SK-N-MC (cell line): ENCODE results near the gene SPINK4.

Experiments
- DNase-seq: peaks from one replicate; pipeline ENCODE4 v3.0.0-alpha.2; 2011; ENCODE audit warnings: low read depth, low spot score
- H3K27ac ChIP-seq: fragments of 200-600 bp; sonication (generic); 2 replicates; pipeline ENCODE4 v1.5.1; 2016; ENCODE audit warnings: mixed run types
- H3K36me3 ChIP-seq: fragments of 200-600 bp; sonication (generic); 2 replicates; pipeline ENCODE4 v1.6.1; 2017; ENCODE audit warnings: antibody characterized with exemption, low read length, mixed read lengths; ENCODE audit not compliant: insufficient read depth
- H3K4me3 ChIP-seq: fragments of 200-600 bp; sonication (generic); 2 replicates; pipeline ENCODE4 v1.5.1; 2016
- H3K9ac ChIP-seq: fragments of 200-600 bp; sonication (generic); 2 replicates; pipeline ENCODE4 v1.8.0; 2017; ENCODE audit warnings: mixed run types, mixed read lengths; ENCODE audit not compliant: insufficient read length
- H3K9me3 ChIP-seq: fragments of 200-600 bp; sonication (generic); 2 replicates; pipeline ENCODE4 v1.6.1; 2017; ENCODE audit warnings: low read depth, mild to moderate bottlenecking, antibody characterized with exemption, low read length, moderate library complexity, mixed read lengths
- EZH2 ChIP-seq: fragments of 200-600 bp; sonication (generic); IDR thresholded peaks from one replicate; pipeline ENCODE4 v1.6.1; 2017; ENCODE audit warnings: antibody characterized with exemption
- FOXP2 ChIP-seq: optimal IDR thresholded peaks from 2 replicates; pipeline ENCODE3; 2011; ENCODE audit warnings: mild to moderate bottlenecking, moderate library complexity; ENCODE audit not compliant: insufficient read depth; ENCODE audit errors: extremely low read length, control extremely low read depth
- POLR2AphosphoS5 ChIP-seq: IDR thresholded peaks from 2 replicates; pipeline ENCODE4 v1.6.1; 2012; ENCODE audit warnings: mild to moderate bottlenecking, low read depth, low read length, borderline replicate concordance

Gene SPINK4

GRCh38 chr9:33209394-33209793 is 30.6 kb upstream of the SPINK4 start:
- TF ChIP-seq FOXP2 (no peak), POLR2AphosphoS5 (no peak), EZH2 (no peak)
- no peak for DNase-seq
- Histone ChIP-seq H3K4me3 (no peak overlapping the region), H3K36me3 (no peaks in the 10 kb centered on the region), H3K9me3 (no peaks in the 10 kb centered on the region), H3K9ac (no peak overlapping the region), H3K27ac (no peak overlapping the region)

GRCh38 chr9:33210006-33210715 is 29.8 kb upstream of the SPINK4 start:
- Histone ChIP-seq H3K4me3 (no peak overlapping the region), H3K9ac (no peak overlapping the region), H3K36me3 (no peaks in the 10 kb centered on the region), H3K27ac (no peak overlapping the region), H3K9me3 (no peaks in the 10 kb centered on the region)
- TF ChIP-seq POLR2AphosphoS5 = no peak
- TF ChIP-seq FOXP2 = no peak
- TF ChIP-seq EZH2 = no peak
- no peak for DNase-seq

- no peak overlapping the region for H3K27ac ChIP-seq
- DNase-seq = no peak
Observed at GRCh38 chr9:33211695-33212393, 28.1 kb upstream of the SPINK4 start.

GRCh38 chr9:33220681-33221567 is 19.0 kb upstream of the SPINK4 start:
- H3K4me3 ChIP-seq = no peak overlapping the region
- TF ChIP-seq FOXP2 = no peak
- no peak for TF ChIP-seq EZH2
- TF ChIP-seq POLR2AphosphoS5 = no peak
- no peaks in the 10 kb centered on the region for H3K9me3 ChIP-seq
- no peaks in the 10 kb centered on the region for H3K36me3 ChIP-seq
- H3K9ac ChIP-seq = no peak overlapping the region
- DNase-seq = no peak
- H3K27ac ChIP-seq = no peak overlapping the region

More at GRCh38 chr9:33211695-33212393, 28.1 kb upstream of the SPINK4 start:
- Histone ChIP-seq H3K4me3 (no peak overlapping the region), H3K9me3 (no peaks in the 10 kb centered on the region), H3K36me3 (no peaks in the 10 kb centered on the region), H3K9ac (no peak overlapping the region)
- TF ChIP-seq POLR2AphosphoS5 (no peak), FOXP2 (no peak), EZH2 (no peak)

- H3K4me3 ChIP-seq = no peak overlapping the region
- H3K36me3 ChIP-seq = no peaks in the 10 kb centered on the region
- H3K9ac ChIP-seq = no peak overlapping the region
- H3K27ac ChIP-seq = no peak overlapping the region
- TF ChIP-seq POLR2AphosphoS5 (no peak), FOXP2 (no peak), EZH2 (no peak)
- no peak for DNase-seq
- H3K9me3 ChIP-seq = no peaks in the 10 kb centered on the region
Observed at GRCh38 chr9:33221568-33221884, 18.4 kb upstream of the SPINK4 start.

GRCh38 chr9:33222031-33222430 is 17.9 kb upstream of the SPINK4 start:
- DNase-seq = no peak
- no peak overlapping the region for H3K9ac ChIP-seq
- no peak overlapping the region for H3K27ac ChIP-seq
- TF ChIP-seq FOXP2 (no peak), EZH2 (no peak), POLR2AphosphoS5 (no peak)
- H3K36me3 ChIP-seq = no peaks in the 10 kb centered on the region
- H3K9me3 ChIP-seq = no peaks in the 10 kb centered on the region
- H3K4me3 ChIP-seq = no peak overlapping the region

- Histone ChIP-seq H3K4me3 (no peak overlapping the region), H3K9ac (no peak overlapping the region), H3K27ac (no peak overlapping the region), H3K36me3 (no peaks in the 10 kb centered on the region), H3K9me3 (no peaks in the 10 kb centered on the region)
- no peak for TF ChIP-seq FOXP2
- TF ChIP-seq POLR2AphosphoS5 = no peak
- no peak for TF ChIP-seq EZH2
- DNase-seq = no peak
Observed at GRCh38 chr9:33223696-33224095, 16.3 kb upstream of the SPINK4 start.
